Fibroblast of lung (primary cell): ENCODE data around the gene SPTBN1. TPM values are rescaled to one million over a fixed set of nuclear protein-coding genes. Genes with fewer than 3 reads are reported as not detected.

Experiments used
- DNase-seq, 2 donors: peaks; one replicate each; pipeline versions ENCODE4 v3.0.0 to v3.0.0-alpha.2; 2010; ENCODE audit warnings: low read depth in 2 of 2
- H2AFZ ChIP-seq: 2 replicates; pipeline ENCODE4 v1.5.1; 2012; ENCODE audit warnings: low read length, control low read depth, inconsistent platforms
- H3K27ac ChIP-seq: 2 replicates; pipeline ENCODE4 v1.5.1; 2011; ENCODE audit warnings: low read length, control low read depth; ENCODE audit not compliant: insufficient read depth
- H3K27me3 ChIP-seq: 2 replicates; pipeline ENCODE4 v1.5.1; 2011; ENCODE audit warnings: mild to moderate bottlenecking, low read length; ENCODE audit not compliant: control insufficient read depth, insufficient read depth
- H3K36me3 ChIP-seq: 2 replicates; pipeline ENCODE4 v1.5.1; 2011; ENCODE audit warnings: low read length; ENCODE audit not compliant: control insufficient read depth, insufficient read depth
- H3K4me1 ChIP-seq: 2 replicates; pipeline ENCODE4 v1.5.1; 2011; ENCODE audit warnings: low read length; ENCODE audit not compliant: control insufficient read depth, insufficient read depth; ENCODE audit errors: extremely low read depth
- H3K4me2 ChIP-seq: 2 replicates; pipeline ENCODE4 v1.5.1; 2011; ENCODE audit warnings: low read length, control low read depth; ENCODE audit not compliant: insufficient read depth; ENCODE audit errors: extremely low read depth
- H3K4me3 ChIP-seq, 4 experiments: fragments of 200-600 bp in 1 of 4; sonication (generic) in 1 of 4; replicated peaks in 1 of 4; 2 replicates each; pipeline ENCODE4 v1.5.1; 2011 to 2016; ENCODE audit warnings: low read length in 4 of 4, low read depth in 3 of 4, mild to moderate bottlenecking in 3 of 4, control low read depth in 2 of 4, inconsistent platforms in 1 of 4, mixed read lengths in 1 of 4; ENCODE audit not compliant: insufficient read depth in 1 of 4; ENCODE audit errors: control extremely low read depth in 1 of 4
- H3K79me2 ChIP-seq: 2 replicates; pipeline ENCODE4 v1.5.1; 2012; ENCODE audit warnings: mild to moderate bottlenecking, low read length, inconsistent platforms; ENCODE audit not compliant: control insufficient read depth, insufficient read depth
- H3K9ac ChIP-seq: 2 replicates; pipeline ENCODE4 v1.5.1; 2011; ENCODE audit warnings: mild to moderate bottlenecking, low read length, control low read depth; ENCODE audit not compliant: insufficient read depth
- H3K9me3 ChIP-seq: 2 replicates; pipeline ENCODE4 v1.5.1; 2012; ENCODE audit warnings: low read depth, low read length; ENCODE audit not compliant: control insufficient read depth, insufficient read depth
- H4K20me1 ChIP-seq: 2 replicates; pipeline ENCODE4 v1.5.1; 2011; ENCODE audit warnings: low read length; ENCODE audit not compliant: control insufficient read depth, insufficient read depth; ENCODE audit errors: extremely low read depth
- EZH2 ChIP-seq: IDR thresholded peaks from 2 replicates; pipeline ENCODE4 v1.5.1; 2012; ENCODE audit warnings: low read length, control low read depth, mild to moderate bottlenecking; ENCODE audit errors: missing control alignments
- polyA plus RNA-seq, 2 donors: library from polyadenylated mRNA; depleted of rRNA in 1 of 2; stranded (reverse) in 1 of 2; unstranded in 1 of 2; fragments of >200 nt; gene quantifications; 2 replicates each; pipeline ENCODE4 v1.2.1, GENCODE V29; 2011 to 2012; ENCODE audit warnings: missing spikeins in 1 of 2
- total RNA-seq: library from RNA; depleted of rRNA; stranded (reverse); fragments of >200 nt; gene quantifications from 2 replicates; pipeline ENCODE4 v1.2.1, GENCODE V29; 2014
- TF ChIP-seq, protein P1 (sequence below), 2 donors: IDR thresholded peaks in 1 of 2; conservative IDR thresholded peaks in 1 of 2; 1 replicate in 1 of 2; 2 replicates in 1 of 2; pipeline ENCODE4 v1.5.1; 2011 to 2012; ENCODE audit warnings: low read length in 2 of 2, control low read depth in 1 of 2, inconsistent platforms in 1 of 2, low read depth in 1 of 2, mild to moderate bottlenecking in 1 of 2

Gene SPTBN1
- total and polyA plus RNA-seq, 2 donors (not counting 1 experiment from before 2014, with no cell fraction given): 123 to 325 TPM

- no peak overlapping the region for H2AFZ ChIP-seq
- no peak overlapping the region for H3K27ac ChIP-seq
- no peaks in the 10 kb centered on the region for H3K27me3 ChIP-seq
- peaks cover 96% of the 10 kb centered on the region for H3K79me2 ChIP-seq
- H3K4me1 ChIP-seq: peaks cover 9% of the 10 kb centered on the region
- H3K4me3 ChIP-seq: no peak overlapping the region
- no peaks in the 10 kb centered on the region for H3K36me3 ChIP-seq
- TF ChIP-seq, protein P1, sequence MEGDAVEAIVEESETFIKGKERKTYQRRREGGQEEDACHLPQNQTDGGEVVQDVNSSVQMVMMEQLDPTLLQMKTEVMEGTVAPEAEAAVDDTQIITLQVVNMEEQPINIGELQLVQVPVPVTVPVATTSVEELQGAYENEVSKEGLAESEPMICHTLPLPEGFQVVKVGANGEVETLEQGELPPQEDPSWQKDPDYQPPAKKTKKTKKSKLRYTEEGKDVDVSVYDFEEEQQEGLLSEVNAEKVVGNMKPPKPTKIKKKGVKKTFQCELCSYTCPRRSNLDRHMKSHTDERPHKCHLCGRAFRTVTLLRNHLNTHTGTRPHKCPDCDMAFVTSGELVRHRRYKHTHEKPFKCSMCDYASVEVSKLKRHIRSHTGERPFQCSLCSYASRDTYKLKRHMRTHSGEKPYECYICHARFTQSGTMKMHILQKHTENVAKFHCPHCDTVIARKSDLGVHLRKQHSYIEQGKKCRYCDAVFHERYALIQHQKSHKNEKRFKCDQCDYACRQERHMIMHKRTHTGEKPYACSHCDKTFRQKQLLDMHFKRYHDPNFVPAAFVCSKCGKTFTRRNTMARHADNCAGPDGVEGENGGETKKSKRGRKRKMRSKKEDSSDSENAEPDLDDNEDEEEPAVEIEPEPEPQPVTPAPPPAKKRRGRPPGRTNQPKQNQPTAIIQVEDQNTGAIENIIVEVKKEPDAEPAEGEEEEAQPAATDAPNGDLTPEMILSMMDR (conservative IDR thresholded peaks at IDR 0.05 in 1 of 2, IDR thresholded peaks at IDR 0.05 in 1 of 2; ENCODE audit: low read depth in 1 of 2, low read length in 2 of 2): no peak
- TF ChIP-seq EZH2: no peak
- no peak overlapping the region for H3K4me2 ChIP-seq
- no peak for DNase-seq
- H3K9ac ChIP-seq: no peak overlapping the region
- H4K20me1 ChIP-seq: peaks cover 6% of the 10 kb centered on the region
- H3K9me3 ChIP-seq: no peaks in the 10 kb centered on the region
Measured at GRCh38 chr2:54464341-54464740, 8.2 kb downstream of the SPTBN1 start.

DNA sequence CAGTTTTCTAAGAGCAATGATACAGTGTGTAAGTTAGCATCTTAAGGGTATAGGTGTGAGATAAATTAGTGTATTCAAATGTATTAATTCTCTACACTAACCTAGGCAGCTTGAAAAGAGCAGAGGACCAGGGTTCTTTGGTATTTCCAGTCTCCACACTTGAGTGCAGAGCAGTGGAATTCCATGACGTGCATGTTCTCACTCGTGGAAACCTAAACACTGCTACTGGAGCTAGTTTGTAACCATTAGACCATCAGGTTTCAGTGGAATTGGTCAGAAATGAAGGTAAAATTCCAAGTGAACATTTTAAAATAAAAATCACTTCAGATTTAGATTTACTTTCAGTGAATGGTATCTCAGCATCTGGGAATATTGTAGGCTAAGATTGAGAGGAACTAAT, 9.0 kb downstream of the SPTBN1 start:
- H3K4me1 ChIP-seq: peaks cover 16% of the 10 kb centered on the region
- TF ChIP-seq, protein P1 (conservative IDR thresholded peaks at IDR 0.05 in 1 of 2, IDR thresholded peaks at IDR 0.05 in 1 of 2; ENCODE audit: low read depth in 1 of 2, low read length in 2 of 2): no peak
- no peak for TF ChIP-seq EZH2
- peak in 1 of 2 donors; percentile 14 for DNase-seq
- H3K4me2 ChIP-seq: no peak overlapping the region
- H3K4me3 ChIP-seq: no peak overlapping the region
- H3K9me3 ChIP-seq: no peaks in the 10 kb centered on the region
- H2AFZ ChIP-seq: no peak overlapping the region
- peaks cover 95% of the 10 kb centered on the region for H3K79me2 ChIP-seq
- peaks cover 6% of the 10 kb centered on the region for H4K20me1 ChIP-seq
- H3K36me3 ChIP-seq: no peaks in the 10 kb centered on the region
- H3K27me3 ChIP-seq: no peaks in the 10 kb centered on the region
- no peak overlapping the region for H3K9ac ChIP-seq
- H3K27ac ChIP-seq: no peak overlapping the region

GRCh38 chr2:54466870-54467269, 10.7 kb downstream of the SPTBN1 start:
- Histone ChIP-seq H3K4me2 (peak overlapping the region; percentile 83), H3K9ac (peak overlapping the region; percentile 20)

More at GRCh38 chr2:54466870-54467269, 10.7 kb downstream of the SPTBN1 start:
- Histone ChIP-seq H2AFZ (no peak overlapping the region), H3K4me3 (peak overlapping the region; percentile 2 to 27 (median 14)), H3K9me3 (no peaks in the 10 kb centered on the region), H3K4me1 (peaks cover 24% of the 10 kb centered on the region), H3K36me3 (no peaks in the 10 kb centered on the region), H4K20me1 (peaks cover 2% of the 10 kb centered on the region), H3K27ac (peak overlapping the region; percentile 36), H3K27me3 (no peaks in the 10 kb centered on the region), H3K79me2 (peaks cover 89% of the 10 kb centered on the region)
- peak in 1 of 2 donors; percentile 46 for DNase-seq
- no peak for TF ChIP-seq EZH2
- TF ChIP-seq, protein P1 (conservative IDR thresholded peaks at IDR 0.05 in 1 of 2, IDR thresholded peaks at IDR 0.05 in 1 of 2; ENCODE audit: low read depth in 1 of 2, low read length in 2 of 2): no peak
